Stimulated activated CD8-positive, alpha-beta memory T cell treated with anti-CD3 and anti-CD28 coated beads, Interleukin-7, amount 100 ng/mL, for 48 hours (primary cell): ENCODE results near the gene MTRF1.
"Not testable (repeated sequence)": the region's sequence is repeated elsewhere in the genome, so short reads cannot be mapped to it uniquely, and the experiment has no call there.

Experiments used
- DNase-seq, 2 donors: peaks; one replicate each; pipeline ENCODE4 v3.0.0-alpha.2; 2020; ENCODE audit warnings: low read depth in 1 of 2; ENCODE audit errors: extremely low read depth in 1 of 2

The MTRF1 gene

DNA sequence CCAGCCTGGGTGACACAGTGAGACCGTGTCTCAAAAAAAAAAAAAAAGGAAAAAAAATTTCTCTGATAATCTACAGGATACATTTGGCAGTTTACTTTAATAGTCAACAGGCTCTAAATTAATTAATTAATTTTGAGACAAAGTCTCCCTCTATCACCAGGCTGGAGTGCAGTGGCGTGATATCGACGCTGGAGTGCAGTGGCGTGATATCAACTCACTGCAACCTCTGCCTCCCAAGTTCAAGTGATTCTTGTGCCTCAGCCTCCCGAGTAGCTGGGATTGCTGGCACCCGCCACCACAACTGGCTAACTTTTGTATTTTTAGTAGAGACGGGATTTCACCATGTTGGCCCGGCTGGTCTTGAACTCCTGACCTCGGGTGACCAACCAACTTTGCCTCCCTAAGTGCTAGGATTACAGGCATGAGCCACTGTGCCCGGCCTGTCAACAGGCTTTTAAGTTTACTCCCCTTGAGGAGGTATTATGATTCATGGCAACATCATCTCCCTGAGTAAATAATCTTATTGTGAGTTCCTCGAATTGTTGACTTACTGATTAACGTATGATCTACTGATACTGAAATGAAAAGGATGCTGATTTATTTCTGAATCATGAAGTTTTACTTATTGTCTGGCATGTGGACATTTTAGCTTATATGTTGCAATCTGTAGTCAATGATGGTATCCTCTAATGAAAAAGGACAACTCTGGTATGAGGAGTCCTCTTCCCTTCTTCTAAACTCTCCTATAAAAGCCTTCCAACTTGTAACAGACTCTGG, 21.3 kb upstream of the MTRF1 start:
- DNase-seq = no peak

DNA sequence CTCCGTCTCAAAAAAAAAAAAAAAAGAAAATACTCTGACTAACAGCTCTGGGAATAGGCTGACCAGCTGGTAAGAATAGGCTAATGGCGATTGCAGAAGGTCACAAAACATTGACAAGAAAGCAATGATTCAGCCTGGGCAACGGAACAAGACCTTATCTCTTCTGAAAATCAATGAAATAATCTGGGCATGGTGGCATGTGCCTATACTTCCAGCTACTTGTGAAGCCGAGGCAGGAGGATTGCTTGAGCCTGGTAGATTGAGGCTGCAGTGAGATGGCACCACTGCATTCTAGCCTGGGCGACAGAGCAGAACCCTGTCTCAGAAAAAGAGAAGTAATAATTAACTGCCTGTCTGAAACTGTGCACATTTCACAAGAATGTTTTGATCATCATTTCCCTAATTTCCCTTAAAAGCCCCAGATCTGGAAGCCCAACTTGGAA, 18.8 kb upstream of the MTRF1 start:
- DNase-seq = no peak

DNA sequence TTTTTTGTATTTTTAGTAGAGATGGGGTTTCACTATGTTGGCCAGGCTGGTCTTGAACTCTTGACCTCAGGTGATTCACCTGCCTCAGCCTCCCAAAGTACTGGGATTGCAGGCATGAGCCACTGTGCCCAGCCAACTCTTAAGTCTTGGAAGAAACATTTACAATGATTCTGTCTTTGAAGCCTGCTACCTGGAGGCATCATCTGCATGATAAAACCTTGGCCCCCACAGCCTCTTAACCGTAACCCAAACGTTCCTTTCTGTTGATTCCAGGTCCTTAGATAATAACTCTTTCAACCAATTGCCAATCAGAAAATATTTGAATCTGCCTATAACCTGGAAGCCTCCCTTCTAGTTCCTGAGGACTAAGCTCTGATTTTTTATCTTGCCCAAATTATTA, 15.8 kb upstream of the MTRF1 start:
- DNase-seq = not testable (repeated sequence)

DNA sequence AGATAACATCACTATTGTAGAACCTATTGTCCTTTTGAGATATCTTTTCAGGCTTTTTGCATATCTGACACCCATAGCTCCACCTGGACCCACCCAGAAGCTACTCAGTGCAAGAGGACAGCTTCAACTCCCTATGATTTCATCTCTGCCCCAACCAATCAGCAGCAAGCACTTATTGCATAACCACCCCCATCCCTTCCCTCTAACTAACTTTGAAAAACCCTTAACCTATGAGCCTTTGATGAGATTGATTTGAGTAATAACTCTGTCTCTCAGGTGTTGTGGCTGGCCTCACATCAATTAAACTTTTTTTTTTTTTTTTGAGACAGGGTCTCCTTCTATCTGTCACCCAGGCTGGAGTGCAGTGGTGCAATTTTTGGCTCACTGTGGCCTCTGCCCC, 13.4 kb upstream of the MTRF1 start:
- no peak for DNase-seq

DNA sequence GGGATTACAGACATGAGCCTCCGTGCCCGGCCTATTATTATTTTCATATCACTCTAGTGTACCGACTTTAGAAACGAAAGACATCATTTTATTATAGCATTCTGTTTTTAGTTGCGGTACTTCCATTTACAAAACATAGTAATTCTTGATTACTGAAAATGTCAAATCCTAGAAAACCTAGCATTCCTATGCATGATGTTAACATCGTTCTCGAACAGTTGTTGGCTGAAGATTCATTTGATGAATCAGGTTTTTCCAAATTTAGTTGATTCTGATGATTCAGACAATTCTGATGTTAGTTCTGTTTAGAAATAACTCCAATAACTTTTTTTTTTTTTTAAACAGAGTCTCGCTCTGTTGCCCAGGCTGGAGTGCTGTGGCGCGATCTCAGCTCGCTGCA, 11.5 kb upstream of the MTRF1 start:
- no peak for DNase-seq

DNA sequence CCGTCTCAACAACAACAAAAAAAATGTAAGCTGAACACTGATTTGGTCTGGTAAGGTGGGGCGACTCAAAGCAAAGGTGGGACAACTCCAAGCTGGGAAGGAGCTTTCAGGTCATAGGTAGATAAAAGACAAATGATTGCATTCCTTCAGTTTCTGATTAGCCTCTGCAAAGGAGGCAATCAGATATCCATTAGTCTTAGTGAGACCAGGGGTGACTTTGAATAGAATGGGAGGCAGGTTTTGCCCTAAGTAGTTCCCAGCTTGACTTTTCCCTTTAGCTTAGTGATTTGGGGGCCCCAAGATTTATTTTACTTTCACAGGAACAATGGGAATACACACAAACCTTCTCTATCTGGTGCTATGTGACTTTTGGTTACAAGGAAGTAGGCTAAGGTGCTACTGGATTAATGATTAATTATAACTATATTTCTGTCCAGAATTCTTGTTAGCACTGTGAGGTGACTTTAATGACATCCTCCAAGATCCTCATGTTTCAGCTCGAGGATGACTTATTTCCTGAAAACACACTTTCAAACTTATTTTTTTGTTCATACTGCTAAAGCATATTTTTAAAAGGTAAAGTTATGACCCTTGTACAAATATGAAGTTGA, 10.6 kb upstream of the MTRF1 start:
- DNase-seq = no peak

DNA sequence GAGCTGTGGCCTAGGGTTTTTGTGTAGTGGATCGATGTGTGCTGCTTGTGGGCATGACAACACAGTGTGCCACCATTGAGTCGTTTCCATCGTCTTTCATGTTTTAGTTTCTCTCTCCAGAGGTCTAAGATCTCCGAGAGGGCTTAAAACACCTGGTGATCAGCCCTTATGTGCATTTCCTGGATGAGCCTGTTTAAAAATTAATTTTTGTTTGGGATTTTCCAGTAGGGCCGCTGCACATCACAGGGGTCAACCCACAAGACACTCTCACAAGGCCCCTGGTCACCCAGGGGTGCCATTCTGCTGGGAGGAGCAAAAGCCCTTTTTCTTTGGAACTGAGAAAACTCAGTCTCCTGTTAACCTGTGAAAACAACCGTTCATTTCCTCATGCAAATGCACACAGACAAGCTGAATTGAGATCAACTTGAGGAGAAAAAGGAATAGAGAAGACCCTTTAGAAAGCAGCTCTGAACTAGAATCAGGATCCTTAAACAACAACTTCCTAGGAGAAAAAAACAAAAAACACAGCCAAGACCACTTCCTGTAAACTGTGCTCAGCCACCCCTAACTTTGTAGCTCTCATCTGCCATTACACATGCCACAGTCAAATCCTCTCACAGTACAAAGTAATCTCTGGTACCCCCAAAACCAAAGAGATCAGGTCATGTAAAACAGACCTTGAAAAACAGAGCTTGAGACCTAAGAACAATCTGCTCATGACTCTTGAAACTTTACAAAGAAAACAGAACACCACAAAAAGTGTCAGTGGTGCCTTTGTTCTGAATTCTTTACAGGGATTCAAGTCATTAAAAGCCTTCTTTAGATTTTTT, 8.3 kb upstream of the MTRF1 start:
- no peak for DNase-seq

DNA sequence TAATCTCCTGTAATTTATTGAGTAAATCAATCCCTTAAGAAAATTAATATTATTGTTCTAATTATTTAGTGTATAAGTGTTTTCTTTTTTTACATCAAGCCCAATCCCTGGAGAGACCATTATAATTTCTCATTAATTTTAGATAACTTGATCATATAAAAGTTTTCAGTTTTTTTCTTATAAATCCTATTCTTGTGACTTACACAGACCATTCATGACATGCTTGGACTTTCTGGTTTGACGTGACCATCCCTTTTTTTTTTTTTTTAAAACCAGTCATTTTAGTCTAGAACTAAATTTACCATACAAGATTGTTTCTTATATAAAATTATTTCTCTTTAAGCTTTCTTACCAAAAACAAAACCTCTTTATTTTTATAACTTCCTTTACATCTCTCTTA, 5.4 kb upstream of the MTRF1 start:
- no peak for DNase-seq

DNA sequence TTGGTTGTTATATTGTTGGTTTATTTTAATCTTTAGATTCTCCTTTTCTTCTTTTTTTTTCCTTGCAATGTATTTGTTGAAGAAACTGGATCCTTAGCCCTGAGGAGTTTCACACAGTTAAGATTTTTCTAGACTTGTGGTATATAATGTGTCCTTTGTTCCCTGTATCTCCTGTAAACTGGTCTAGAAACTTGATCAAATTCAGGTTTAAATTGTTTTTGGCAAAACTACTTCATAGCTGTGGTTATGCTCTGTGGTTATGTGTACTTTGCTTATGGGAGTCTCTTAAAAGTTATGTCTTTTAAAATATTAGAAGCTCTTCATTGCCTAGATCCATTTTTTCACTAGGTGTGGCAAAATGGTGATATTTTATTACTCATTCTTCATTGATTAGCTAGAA, 3.7 kb upstream of the MTRF1 start:
- no peak for DNase-seq

DNA sequence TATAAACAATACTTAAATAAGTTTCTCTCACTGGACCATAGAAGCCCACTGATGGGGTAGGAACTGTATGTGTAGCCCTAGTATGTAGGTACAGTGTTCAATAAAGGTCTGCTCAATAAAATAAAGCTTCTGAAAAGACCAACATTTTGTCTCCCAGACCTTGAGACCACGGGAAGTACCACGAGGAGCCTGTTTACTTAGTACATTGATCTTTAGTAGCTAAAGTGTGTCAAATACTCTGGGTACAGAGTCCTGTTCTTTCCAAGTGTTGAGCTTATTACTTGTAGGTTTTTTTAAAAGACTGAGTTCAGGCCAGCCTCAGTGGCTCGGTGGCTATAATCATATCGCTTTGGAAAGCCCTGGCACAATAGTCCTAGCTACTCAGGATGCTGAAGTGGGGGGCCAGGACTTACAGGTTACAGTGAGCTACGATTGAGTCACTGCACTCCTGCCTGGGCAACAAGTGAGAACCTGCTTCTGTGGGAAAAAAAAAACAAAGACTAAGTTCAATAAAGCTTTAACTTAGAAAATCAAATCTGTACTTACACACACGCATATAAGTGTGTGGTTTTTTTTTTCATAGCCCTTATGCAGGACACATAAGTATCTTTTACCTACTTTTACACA, 3.4 kb downstream of the MTRF1 start:
- DNase-seq = no peak

DNA sequence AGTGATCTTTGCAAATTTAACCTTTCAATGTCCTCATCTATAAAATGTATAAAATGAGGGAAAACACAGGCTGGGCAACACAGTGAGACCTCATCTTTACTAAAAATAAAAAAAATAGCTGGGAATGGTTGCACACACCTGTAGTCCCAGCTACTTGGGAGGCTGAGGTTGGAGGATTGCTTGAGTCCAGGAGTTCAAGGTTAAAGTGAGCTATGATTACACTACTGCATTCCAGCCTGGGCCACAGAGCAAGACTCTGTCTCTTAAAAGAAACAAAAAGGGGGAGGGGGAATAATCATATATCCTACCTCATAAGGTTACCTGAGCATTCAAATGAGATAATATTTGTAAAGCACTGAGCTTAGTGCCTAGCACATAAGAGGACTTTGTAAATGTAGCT, 5.8 kb downstream of the MTRF1 start:
- no peak for DNase-seq

DNA sequence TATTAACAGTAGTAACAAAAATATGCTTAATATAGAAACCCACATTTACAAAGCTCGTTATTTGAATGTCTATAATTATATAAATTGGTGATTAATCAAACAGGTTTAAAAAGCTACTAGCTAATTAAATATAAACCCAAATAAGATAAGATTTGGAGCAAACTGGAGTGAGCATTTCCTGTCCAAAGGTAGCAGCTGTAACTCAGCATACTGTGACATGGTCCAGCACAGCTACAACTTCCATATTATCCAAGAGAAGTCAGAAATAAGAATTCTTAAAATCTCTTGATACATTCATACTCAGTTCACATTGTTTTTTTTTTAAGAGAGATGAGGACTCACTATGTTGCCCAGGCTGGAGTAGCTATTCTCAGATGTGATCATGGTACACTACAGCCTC, 8.5 kb downstream of the MTRF1 start:
- DNase-seq = no peak

DNA sequence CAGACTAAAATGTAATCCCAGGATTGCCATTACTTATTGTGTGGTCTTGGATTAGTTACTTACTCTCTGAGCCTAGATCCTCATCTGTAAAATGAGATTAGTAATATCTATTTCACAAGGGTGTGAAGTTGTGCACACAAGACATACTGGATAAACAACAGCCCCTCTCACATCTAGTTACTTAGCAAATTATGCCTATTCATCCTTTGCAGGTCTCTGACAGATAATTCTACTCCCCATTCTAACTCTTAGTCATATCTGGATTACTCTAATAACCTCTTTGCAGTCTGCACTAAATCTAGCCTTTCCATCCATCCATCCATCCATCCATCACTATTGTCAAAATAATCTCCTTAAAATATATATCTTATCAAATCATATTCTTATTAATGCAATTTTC, 12.4 kb downstream of the MTRF1 start:
- DNase-seq = no peak

DNA sequence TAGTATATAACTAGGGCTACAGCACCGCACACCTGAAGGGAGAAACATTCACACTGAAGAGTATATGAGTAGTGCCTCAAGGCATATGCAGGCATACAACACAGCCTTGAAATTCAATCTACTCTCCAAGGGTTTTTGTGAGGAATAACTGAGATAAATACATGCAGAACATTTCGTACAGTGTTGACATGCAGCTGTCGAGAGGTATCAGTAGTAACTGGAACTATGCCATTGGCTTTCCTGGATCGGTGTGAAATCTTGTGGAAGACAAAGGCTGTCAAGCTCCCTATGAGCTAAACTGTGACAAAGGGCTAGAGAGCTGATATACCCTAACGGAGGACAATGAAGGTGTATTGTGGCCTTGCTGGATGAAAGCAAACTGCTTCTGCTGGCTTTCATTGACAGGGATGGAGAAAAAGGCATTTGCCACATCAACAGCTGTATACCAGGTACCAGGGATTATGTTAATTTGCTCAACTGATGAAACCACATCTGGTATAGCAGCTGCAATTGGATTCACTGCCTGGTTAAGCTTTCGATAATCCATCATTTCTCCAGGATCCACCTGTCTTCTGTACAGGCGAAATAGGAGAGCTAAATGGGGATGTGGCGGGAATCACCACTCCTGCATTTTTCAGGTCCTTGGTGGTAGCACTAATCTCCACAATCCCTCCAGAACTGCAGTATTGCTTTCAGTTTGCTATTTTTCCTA, 16.3 kb downstream of the MTRF1 start:
- DNase-seq = no peak

DNA sequence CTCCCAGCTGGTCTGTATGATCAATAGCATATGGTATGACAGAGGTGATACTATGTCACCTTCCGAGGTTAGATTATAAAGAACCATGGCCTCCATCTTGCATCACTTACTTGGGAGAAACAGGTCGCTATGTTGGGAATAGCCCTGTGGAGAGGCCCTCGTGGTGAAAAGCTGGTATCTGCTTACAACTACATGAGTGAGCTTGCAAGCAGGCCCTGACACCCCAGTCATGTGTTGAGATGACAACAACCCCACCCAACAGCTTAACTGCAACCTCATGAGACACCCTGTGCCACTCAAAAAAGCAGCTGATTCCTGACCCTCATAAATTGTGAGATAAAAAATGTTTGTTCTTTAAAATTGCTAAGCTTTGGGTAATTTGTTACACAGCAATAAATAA, 18.8 kb downstream of the MTRF1 start:
- DNase-seq = no peak

DNA sequence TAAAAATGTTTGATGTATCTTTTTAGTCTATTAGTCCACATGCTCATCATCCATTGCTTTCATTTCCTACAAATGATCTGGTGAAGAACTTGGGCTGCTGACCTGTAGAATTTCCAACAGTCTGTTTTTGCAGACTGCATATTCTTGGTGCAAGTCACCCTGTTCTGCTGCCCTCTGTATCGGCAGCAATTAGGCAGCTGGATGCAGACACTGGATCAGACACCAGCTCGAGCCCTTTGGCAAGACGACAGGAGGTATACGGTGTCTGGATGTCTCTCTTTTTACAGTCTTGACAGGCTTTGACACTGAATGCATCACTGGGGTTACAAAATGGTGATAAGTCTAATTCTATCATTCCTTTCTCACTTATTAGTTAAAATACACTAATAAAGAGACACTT, 21.8 kb downstream of the MTRF1 start:
- no peak for DNase-seq

DNA sequence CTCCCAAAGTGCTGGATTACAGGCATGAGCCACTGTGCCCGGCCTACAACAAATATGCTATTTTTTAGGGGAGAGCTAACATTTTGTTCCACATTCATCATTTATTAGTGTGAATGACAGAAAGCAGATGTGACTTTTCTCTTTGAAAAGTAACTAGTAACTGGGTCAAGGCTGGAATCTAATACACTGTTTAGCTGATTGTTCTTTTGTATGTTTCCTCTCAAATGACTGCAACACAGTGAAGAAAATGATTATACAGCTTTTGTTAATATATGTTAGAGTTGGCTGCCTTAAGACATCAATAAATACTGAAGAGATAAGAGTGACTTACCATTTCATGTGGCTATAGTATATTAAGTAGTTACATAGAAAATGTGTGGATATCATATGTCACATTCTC, 27.0 kb downstream of the MTRF1 start:
- DNase-seq = no peak

DNA sequence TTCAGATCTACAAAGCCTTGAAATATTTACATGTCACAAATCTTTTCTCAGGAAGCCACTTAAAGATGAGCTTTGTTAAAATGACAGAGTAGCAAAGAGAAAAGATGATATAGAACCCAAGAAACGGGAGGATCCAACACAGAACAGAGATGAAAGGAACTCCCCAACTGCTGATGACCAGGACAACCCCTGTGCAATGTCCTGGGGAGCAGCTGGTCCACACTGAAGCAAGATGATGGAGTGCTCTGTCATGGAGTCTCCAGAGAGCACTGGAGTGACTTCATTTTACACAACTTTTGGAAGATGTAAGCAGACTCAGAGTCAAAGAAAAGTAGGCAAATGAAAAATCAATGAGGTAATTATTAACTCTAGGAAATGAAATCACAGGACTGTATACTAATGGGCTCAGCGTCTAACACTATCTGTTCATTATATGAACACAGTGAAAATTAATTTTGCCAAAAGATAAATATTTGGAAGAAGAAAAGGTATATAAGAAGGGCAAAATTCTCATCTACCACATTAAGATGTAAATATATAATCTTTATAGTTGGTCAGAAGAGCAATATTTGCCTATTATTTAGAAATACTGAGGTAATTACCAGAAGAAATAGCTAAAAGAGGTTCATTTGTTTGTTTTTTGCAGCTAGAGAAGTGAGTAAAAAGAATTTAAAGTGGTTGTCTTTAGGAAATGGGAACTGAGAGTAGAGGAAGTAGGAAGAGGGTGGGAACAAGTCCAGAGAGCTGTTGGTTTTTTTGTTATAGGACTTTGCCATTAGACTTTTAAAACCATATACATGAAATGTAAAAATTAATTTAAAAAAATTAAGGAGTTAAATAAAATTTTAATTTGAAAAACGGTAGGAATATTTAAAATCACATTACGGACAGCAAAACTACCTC, 30.5 kb downstream of the MTRF1 start:
- DNase-seq = no peak

DNA sequence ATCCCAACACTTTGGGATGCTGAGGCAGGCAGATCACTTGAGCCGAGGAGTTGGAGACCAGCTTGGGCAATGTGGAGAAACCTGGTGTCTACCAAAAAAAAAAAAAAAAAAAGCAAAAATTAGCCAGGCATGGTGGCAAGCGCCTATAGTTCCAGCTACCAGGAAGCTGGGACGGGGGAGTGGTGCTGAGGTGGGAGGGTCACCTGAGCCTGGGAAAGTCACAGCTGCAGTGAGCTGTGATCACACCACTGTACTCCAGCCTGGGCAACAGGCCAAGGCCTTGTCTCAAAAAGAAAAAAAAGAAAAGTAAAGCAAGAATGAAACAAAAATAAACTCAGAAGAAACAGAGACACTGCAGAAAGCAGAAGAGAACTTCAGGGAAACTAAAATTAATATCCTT, 31.6 kb downstream of the MTRF1 start:
- no peak for DNase-seq
